AML-193 (cell line): ENCODE results near the gene KIN.
"Not testable (repeated sequence)": the region's sequence is repeated elsewhere in the genome, so short reads cannot be mapped to it uniquely, and the experiment has no call there.

ENCODE experiments used
- DNase-seq, 2 experiments: peaks; one replicate each; lab custom pipeline; 2025; lab: John Stamatoyannopoulos, UW

KIN gene

DNA sequence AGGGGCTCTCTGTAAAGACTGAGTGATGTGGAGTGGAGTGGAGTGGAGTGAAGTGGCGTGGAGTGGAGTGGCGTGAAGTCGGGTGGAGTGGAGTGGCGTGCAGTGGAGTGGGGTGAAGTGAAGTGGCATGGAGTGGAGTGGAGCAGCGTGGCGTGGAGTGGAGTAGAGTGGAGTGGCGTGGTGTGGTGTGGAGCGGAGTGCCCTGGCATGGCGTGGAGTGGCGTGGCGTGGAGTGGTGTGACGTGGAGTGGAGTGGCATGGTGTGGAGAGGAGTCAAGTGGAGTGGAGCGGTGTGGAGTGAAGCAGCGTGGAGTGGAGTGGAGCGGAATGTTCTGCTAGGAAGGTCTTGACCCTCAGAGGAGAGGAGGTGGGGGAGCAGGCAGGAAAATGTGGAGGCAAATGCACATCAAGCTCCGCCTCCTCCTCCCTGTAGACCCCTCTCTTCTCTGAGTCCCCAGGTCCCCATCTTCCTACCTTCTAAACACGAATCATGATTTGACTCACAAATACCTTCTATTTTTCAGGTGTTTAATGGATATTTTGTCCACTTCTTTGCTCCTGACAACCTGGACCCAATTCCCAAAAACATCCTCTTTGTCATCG lies 64.8 kb downstream of the KIN start:
- DNase-seq = no peak

DNA sequence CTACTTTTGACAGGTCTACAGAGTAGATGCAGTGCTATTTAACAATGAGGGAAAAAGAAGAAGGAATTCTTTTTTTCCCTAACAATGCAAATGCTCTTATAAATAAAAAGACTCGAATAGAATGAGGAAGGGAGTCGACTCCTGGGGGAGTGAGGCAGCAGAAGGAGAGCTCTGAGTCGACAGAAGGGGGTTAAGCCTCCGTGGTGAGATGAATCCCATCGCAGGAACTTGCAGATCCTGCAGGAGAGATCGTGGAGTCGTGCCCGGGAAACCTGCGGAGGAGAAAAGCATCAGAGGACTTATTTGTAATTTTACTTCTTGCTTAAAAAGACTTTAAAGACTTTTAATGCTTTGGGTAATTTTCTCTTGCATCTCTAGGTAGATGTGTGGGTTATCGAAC lies 67.3 kb downstream of the KIN start:
- no peak for DNase-seq

DNA sequence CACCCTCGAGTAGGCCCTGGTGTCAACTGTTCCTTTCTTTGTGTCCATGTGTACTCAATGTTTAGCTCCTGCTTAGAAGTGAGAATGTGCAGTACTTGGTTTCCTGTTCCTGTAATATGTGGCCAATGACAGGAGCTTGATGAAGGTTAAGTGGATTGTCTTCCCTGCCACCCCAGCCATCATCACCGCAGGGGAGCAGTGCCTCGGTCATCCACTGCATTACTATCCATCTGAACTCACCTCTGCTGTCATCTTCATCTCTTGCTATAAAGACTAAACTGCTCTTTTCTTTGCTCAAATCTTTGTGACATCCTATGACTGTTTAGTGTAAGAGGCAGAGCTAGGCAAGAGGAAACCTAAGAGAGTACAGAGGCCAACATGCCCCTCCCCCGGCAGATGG lies 69.1 kb downstream of the KIN start:
- DNase-seq = no peak

DNA sequence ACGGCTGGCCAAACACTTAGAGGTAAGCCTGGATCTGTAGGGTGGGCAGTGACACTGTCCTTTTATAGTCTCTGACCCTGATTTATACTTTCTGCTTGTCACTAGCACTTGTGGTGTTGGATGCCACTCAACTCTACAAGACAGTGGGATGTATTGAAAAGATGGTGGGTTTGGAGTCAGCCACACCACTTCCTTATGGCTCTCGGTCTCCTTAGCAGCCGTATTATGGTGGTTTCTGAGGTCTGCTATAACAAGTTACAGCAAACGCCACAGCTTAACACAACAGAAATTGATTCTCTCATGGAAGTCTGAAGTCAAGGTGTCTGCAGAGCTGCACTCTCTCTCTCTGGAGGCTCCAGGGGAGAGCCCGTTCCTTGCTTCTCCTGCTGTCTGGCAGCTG lies 70.0 kb downstream of the KIN start:
- DNase-seq = no peak

DNA sequence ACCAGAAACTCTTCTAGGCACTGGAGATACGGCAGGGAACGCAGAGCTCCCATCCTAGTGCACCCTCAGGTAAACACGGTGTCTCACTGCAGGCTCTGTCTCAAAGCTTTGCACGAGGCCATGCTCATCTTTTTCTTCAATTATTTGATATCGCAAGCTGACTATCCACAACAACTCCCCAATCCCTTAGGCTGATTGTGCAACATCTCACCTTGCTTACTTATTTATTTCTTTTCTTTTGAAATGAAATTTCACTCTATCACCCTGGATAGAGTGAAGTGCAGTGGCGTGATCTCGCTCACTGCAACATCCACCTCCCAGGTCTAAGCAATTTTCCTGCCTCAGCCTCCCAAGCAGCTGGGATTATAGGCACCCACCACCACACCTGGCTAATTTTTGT lies 72.3 kb downstream of the KIN start:
- DNase-seq = no peak

DNA sequence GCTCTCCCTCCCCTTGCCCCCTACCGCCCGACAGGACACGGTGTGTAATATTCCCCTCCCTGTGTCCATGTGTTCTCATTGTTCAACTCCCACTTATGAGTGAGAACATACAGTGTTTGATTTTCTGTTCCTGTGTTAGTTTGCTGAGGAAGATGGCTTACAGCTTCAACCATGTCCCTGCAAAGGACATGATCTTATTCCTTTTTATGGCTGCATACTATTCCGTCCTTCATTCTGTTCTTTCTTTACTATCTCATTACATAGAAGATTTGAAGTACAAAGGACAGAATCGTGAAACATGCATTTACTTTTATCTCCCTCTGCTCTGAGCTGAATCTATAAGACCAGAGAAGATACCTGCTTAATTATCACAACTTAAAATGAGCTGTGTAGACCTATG lies 76.7 kb downstream of the KIN start:
- DNase-seq = not testable (repeated sequence)

DNA sequence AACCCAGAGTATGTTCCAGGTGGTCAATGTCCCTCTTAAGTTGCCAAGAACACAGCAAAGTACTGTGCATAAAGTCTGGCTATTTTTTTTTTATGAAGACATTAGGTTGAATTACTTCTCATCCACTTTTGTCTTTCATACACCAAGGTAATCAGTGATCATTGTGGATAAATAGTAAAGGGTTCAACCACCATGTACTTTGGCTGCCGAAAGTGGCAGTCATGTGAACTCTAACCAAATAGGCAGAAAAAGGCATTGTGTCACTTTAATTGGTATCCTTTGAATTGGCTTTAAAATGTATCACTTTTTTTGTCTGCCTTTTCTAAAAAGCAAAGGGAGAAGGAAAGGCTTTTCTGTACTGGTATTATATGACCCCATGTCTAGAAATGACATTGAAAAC lies 77.3 kb downstream of the KIN start:
- DNase-seq = no peak

DNA sequence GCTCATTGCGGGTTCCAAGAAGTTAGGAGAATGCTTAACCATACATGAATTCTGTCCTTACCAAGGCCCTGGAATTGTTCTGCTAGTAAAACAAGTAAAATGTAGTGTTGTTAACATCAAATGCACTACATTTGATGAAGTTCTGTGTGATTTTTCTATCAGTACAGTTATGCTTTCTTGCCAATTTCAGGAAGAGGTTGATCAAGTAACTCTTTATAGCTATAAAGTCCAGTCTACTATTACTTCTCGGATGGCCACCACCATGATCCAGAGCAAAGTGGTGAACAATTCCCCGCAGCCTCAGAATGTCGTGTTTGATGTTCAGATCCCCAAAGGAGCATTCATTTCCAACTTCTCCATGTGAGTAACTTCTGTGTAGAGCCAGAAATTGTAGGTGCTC lies 79.0 kb downstream of the KIN start:
- DNase-seq = no peak

DNA sequence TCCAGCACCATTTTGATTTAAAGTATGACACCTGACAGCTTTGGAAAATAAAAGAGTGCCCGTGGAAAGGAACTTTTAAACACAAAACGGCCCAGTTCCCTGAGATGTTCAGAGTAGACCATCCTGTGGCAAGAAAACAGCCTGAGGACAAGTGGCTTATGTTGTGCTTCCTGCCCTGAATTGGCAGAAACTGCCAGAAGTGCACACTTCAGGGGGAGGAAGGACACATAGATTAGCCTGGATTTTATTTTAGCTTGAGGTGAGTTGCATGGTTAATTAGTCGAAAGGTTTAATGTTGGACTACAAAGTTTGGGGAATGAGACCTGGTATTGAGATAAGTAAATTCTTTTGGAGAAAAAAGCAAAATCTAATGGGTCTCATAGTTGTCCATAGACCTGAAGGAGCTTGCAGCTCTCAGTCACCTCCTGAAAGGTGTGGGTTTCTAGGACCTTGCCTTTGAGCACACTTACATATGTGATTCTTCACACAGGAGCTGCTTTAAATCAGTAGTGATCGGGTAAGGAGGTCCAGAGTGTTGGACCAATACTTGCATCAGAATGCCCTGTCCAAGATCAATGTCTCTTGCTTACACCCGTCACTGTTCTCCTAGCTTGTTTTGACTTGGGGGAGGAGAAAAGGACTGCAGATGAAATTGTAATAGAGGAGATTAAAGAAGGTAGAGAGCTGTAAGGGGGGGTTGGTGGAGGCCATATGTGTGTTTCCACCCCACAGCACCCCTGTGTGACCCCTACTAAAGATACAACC lies 79.8 kb downstream of the KIN start:
- DNase-seq = no peak

DNA sequence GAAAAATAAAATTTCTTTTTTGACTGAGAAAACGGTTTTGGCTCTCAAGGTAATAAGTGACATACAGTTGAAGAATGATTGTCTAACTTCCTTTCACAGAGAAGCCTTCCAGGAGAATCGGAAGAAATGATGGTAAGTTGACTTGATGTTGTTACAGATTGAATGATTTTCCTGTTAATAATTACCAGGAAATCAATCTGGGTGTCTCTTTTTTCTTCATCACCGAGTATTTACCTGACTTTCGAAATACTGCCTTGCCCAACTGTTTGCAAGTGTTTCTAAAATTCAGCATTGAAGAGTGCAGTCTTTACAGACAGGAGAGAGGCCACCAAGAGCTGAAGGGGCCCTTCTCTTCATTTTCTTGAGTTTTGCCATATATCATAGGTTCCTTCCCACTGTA lies 80.7 kb downstream of the KIN start:
- no peak for DNase-seq

DNA sequence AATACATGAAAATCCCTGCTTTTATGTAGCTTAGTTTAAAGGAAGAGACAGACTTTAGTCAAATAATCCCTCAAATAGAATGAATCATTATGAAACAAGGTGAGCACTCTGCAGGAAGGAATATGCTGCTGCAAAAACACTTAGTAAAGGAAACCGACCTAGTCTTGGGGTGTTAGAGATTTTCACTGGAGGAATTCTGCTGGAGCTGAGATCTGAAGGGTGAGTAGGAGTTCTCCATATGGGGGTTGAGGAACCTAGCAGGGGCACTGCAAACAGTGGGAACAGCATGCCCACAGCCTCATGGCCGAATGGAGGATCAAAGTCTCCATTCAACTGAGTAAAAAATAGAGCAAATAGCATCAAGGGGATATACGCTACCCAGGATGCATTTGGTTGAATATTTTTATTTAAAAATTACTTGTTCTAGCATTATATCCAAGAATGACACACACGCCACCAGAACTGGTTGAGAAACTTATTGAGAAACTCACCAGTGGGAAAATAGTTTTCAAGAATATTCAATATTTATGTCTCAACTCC lies 81.2 kb downstream of the KIN start:
- no peak for DNase-seq

DNA sequence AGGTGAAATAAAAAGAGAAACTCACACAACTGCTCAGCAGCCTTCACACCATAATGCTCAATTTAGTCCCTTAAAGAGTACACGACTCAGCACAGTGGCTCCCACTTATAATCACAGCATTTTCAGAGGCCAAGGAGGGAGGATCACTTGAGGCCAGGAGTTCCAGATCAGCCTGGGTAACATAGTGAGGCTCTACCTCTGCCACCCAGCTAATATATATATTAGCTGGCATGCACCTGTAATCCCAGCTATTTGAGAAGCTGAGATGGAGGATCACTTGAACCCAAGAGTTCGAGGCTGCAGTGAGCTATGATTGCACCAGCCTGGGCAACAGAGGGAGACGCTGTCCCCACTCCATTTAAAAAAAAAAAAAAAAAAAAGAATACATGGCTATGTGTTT lies 82.5 kb downstream of the KIN start:
- DNase-seq = no peak

DNA sequence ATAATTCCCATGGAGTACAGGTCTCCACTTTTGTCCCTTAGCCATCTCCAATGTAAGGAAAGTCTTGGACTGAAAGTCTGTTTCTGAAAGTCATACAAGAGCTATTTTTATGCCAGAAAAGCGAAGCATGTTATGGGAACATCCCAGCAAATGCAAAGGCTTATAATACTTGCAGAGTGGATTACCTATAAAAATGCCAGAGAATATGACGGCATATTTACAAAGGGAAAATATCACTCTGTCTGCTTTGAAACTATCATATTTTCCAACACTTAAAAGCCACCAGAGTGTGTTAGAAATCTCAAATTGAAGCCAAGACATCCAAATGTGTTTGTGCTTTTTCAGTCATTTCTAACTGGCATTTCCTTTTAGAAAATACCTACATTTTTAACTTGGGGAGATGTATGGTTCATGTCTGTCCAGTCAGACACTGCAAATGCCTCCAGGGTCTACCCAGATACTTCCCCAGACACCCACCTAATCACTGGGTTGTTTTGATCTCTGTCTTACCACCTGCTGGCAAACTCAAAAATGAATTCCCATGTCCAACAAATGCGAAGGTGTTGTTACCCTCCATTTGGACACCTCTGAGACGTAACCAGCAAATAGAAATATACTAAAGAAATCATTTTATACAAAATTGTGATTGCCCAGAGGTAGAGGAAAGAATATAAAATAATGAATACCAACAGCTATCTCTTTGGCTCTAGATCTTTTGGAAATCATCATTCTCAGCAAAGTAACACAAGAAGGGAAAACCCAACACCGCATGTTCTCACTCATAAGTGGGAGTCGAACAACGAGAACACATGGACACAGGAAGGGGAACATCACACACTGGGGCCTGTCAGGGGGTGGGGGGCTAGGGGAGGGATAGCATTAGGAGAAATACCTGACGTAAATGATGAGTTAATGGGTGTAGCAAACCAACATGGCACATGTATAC lies 83.4 kb downstream of the KIN start:
- no peak for DNase-seq

DNA sequence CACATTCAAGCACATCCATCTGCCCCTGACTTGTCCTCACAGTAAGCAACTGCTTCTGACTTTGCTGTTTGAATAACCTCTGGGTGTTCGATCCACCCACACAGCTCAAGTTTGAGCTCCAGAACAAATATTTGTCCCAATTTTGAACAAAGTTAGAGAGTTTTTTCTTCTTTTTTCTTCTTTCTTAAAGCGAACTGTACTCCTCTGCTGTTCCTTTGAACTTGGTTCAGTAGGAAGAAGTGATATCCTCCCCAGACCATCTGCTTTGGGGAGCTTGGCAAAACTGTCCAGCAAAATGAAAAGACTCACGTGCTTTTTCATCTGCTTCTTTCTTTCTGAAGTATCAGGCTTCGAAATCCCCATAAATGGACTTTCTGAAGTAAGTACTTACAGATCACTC lies 84.7 kb downstream of the KIN start, which contains the start of gene ITIH2:
Gene ITIH2 (plus strand): TSS at position 177 of the 400 bp plus-strand sequence. CDS start 119 bp downstream, at position 296.
- DNase-seq = no peak

DNA sequence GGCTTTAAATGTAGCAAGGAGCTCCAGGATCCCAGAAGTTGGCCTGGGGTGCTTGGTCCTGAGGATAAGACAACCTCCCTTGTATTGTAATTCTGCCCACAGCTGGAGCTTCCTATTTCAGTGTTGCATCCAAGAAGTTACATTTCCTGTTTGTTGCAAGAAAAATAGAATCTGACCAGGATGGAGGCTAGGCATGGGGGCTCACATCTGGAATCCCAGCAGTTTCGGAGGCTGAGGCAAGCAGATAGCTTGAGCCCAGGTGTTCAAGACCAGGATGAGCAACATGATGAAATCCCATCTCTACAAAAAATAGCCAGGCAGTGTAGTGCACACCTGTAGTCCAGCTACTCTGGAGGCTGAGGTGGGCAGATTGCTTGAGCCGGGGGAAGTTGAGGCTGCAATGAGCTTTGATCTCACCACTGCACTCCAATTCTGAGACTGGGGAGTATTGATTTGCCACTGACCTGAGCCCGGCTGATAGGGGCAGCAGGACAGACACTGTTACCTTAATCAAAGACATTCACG lies 85.4 kb downstream of the KIN start:
- no peak for DNase-seq

DNA sequence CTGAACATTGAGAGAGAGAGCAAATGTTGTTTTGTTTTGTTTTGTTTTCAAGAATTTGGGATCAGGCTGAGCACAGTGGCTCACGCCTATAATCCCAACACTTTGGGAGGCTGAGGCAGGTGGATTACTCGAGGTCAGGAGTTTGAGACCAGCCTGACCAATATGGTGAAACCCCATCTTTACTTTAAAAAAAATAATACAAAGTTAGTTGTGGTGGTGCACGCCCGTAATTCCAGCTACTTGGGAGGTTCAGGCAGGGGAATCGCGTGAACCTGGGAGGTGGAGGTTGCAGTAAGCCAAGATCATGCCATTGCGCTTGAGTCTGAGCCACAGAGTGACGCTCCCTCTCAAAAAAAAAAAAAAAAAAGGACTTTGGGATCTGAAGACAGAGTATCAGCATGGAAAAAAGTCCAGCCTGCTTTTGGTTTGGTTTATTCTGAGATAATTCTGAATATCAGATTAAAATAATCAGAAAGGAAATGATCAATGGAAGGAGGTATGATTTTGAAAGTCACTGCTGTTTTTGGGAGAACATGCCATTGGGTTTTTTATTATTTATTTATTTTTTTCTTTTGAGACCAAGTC lies 86.5 kb downstream of the KIN start:
- no peak for DNase-seq
